SIG-M5 treated with dmso at 0.1 percent for 504 hours (cell line): Measurements from ENCODE around the gene LILRB2.
A peak's percentile ranks its signal among the peaks of the same experiment; 100 is the strongest.
"Not testable (repeated sequence)": the region's sequence is repeated elsewhere in the genome, so short reads cannot be mapped to it uniquely, and the experiment has no call there.

Source experiments
- DNase-seq: peaks from one replicate; lab custom pipeline; 2025; ENCODE audit not compliant: unreplicated experiment; lab: John Stamatoyannopoulos, UW

The LILRB2 gene

GRCh38 chr19:54307389-54308020 lies 26.6 kb upstream of the LILRB2 start:
- no peak for DNase-seq

- no peak for DNase-seq
Measured at GRCh38 chr19:54305141-54305540, 24.2 kb upstream of the LILRB2 start.

- peak; percentile 68 for DNase-seq
Measured at GRCh38 chr19:54302257-54302656, 21.3 kb upstream of the LILRB2 start.

- DNase-seq: no peak
Measured at GRCh38 chr19:54299515-54299914, 18.6 kb upstream of the LILRB2 start.

GRCh38 chr19:54299126-54299498 lies 18.2 kb upstream of the LILRB2 start:
- DNase-seq: no peak

- no peak for DNase-seq
Measured at GRCh38 chr19:54298357-54299125, 17.6 kb upstream of the LILRB2 start.

- peak; percentile 10 for DNase-seq
Measured at GRCh38 chr19:54297759-54298305, 16.9 kb upstream of the LILRB2 start.

GRCh38 chr19:54294539-54294938 lies 13.6 kb upstream of the LILRB2 start:
- DNase-seq: no peak

- DNase-seq: not testable (repeated sequence)
Measured at GRCh38 chr19:54289160-54289559, 8.2 kb upstream of the LILRB2 start.

- no peak for DNase-seq
Measured at GRCh38 chr19:54287456-54287855, 6.5 kb upstream of the LILRB2 start.

GRCh38 chr19:54286283-54286682 lies 5.4 kb upstream of the LILRB2 start:
- not testable (repeated sequence) for DNase-seq

GRCh38 chr19:54285427-54286056 lies 4.6 kb upstream of the LILRB2 start:
- DNase-seq: not testable (repeated sequence)

GRCh38 chr19:54282686-54283470 lies 2.0 kb upstream of the LILRB2 start:
- DNase-seq: no peak

GRCh38 chr19:54281729-54282075 lies 792 bp upstream of the LILRB2 start:
- not testable (repeated sequence) for DNase-seq

GRCh38 chr19:54280441-54280840 lies 469 bp downstream of the LILRB2 start:
- peak; percentile 7 for DNase-seq

GRCh38 chr19:54280025-54280424 lies 885 bp downstream of the LILRB2 start:
- DNase-seq: not testable (repeated sequence)

- DNase-seq: no peak
Measured at GRCh38 chr19:54279406-54279962, 1.4 kb downstream of the LILRB2 start.

GRCh38 chr19:54278571-54279195 lies 2.2 kb downstream of the LILRB2 start:
- DNase-seq: not testable (repeated sequence)

GRCh38 chr19:54278056-54278455 lies 2.9 kb downstream of the LILRB2 start:
- DNase-seq: not testable (repeated sequence)

GRCh38 chr19:54277111-54277615 lies 3.7 kb downstream of the LILRB2 start:
- not testable (repeated sequence) for DNase-seq
